GM12873 (cell line): ENCODE results near the gene DDR1.

ENCODE experiments used
- TF ChIP-seq, protein P1 (sequence below): IDR thresholded peaks from 2 replicates; pipeline ENCODE4 v1.5.1; 2012; ENCODE audit warnings: low read depth, mild to moderate bottlenecking, moderate library complexity, low read length, control low read depth; ENCODE audit not compliant: insufficient read depth; ENCODE audit errors: missing control alignments

Gene DDR1

DNA sequence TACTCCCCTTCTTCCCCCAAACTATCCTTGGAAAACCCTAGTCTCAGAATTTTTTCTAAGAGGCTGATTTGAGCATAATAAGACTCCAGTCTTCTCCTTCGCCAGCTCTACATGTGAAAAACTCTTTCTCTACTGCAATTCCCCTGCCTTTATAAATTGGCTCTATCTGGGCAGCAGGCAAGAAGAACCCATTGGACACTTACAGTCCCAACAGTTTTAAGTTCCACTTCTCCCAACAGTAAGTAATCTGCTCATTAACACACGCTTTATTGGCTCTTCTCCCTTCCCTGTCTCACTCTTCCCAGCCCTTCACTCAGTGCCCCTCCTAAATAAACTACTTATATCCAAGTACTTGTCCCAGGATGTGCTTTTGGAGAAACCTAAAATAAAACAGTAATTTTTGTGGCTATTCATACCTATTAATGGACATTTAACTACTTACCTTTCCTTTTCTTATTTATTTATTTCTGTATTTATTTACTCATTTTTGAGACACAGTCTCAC, 11.1 kb upstream of the DDR1 start:
- TF ChIP-seq, protein P1, sequence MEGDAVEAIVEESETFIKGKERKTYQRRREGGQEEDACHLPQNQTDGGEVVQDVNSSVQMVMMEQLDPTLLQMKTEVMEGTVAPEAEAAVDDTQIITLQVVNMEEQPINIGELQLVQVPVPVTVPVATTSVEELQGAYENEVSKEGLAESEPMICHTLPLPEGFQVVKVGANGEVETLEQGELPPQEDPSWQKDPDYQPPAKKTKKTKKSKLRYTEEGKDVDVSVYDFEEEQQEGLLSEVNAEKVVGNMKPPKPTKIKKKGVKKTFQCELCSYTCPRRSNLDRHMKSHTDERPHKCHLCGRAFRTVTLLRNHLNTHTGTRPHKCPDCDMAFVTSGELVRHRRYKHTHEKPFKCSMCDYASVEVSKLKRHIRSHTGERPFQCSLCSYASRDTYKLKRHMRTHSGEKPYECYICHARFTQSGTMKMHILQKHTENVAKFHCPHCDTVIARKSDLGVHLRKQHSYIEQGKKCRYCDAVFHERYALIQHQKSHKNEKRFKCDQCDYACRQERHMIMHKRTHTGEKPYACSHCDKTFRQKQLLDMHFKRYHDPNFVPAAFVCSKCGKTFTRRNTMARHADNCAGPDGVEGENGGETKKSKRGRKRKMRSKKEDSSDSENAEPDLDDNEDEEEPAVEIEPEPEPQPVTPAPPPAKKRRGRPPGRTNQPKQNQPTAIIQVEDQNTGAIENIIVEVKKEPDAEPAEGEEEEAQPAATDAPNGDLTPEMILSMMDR, result no peak

DNA sequence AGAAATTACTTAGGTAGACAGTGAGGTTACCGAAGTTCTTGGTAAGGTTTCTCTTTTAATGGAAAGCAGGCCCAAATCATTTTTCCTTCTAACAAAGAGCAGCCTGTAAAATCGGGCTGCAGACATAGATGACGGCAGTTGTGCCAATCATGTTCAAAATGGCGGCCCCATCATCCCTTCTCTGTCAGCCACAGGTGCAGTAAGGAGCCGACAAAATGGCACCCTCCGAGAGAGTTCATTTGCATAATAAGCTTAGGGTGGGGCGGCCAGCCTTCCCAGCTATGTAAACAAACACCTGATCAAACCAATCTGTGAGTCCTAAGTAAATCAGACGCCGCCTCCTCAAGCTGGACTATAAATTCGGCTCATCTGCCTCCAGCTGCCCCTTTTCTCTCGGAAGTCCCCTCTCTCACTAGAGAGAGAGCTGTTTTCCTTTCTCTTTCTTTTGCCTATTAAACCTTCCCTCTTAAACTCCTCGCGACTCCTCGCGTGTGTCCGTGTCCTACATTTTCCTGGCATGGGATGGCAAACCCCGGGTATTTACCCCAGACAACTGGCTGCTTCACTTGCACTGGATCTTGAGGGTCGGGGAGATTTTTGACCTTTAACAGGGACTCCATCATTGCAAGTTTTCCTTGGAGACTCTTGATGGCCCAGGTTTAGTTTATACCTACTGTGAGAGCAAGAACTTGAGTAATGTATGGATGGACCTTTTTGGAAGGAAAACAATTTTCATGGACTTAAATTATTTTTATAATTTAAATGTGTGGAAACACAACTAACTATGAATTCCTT, 8.9 kb upstream of the DDR1 start:
- TF ChIP-seq, protein P1, result no peak

DNA sequence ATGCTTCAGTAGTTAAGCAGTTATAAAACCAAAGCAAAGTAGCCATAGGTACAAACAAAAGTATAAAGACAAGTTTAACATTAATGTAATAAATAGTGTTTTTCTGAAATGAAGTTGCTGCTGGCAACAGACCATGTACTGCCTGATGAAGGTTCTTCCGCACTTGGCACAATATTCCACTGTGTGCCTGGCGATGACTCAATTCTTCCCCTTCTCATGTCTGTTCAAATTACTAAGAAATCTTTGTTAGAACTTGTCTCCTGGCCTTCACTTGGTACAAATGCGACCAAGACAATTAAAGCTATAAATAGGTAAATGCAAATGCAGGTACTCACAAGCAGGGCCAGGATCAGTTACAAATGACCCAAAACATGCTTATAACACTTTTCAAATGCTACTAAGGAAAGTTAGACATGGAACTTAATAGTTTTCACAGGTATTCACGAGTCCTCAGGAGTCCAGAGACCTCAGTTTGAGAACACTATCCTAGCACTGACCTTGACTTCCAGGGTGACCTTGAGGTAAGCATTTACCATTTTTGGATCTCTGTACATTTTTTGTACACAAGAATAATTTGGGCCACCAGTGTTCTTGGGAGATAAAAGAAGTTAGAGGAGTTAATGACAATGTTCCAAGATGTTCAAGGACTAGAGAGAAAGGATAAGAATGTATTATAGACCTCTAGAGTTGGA, 8.1 kb upstream of the DDR1 start:
- TF ChIP-seq, protein P1, result no peak

DNA sequence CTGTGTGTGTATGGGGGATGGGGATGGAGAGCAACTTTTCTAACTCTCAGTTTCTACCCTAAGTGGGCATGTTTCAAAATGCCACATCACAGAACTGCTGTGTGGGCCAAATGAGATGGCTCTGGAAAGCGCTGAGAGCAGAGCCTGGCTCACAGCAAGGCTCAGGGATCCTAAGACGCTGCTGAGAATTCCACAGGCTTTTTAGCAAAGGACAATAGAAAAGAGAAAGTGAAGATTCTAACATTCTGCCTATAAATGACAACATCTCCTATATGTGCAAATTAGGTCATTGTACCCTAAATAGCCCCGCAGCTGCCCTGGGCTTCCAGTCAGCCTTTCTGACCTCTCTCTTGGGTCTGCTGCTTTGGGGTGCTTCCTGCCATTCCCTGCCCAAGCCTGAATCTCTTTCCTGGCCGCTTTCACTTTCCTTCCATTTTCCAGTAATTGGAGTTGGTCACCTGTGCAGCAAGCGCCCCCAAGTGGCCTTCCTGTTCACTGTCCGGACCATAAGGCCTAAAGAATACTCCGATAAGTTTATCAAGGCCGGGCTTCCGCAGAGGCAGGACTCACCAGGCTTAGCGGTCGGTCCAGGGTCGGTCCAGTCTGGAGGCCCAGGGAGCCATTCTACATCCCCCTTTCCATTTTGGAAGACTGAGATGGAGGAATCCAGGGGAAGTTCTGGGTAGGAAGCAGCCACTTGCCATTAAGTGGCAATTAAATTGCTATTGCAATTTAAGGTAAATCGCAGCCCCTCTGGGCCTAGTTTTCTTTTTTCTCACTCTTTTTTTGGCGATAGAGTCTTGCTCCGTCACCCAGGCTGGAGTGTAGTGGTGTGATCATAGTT, 6.7 kb upstream of the DDR1 start:
- TF ChIP-seq, protein P1, result peak; percentile 82

DNA sequence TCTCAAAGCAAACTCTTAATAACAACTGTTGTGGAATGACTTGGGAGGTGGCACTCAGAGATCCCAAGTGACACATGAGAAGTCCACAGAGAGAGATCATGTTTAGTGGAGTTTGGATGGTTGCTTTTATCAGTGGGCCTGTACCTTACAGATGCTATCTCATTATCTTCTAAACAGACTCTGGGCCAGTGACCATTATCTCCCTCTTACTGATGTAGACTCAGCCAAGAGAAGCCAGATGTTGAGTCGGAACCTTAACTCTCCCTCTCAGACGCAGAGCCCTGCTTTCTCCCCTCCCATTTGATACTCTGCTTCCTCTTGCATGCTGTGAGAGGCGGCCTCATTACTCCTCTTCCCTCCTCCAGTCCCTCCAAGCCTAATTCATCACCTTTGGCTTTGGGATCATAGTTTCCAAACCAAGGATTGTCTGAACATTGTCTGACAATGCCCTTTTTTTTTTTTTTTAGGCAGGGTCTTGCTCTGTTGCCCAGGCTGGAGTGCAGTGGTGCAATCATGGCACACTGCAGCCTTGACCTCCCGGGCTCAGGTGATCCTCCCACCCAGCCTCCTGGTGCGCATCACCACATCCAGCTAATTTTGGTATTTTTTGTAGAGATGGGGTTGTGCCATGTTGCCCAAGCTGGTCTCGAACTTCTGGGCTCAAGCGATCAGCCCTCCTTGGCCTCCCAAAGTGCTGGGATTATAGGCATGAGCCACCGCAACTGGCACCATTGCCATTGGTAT, 4.5 kb upstream of the DDR1 start:
- TF ChIP-seq, protein P1, result no peak

DNA sequence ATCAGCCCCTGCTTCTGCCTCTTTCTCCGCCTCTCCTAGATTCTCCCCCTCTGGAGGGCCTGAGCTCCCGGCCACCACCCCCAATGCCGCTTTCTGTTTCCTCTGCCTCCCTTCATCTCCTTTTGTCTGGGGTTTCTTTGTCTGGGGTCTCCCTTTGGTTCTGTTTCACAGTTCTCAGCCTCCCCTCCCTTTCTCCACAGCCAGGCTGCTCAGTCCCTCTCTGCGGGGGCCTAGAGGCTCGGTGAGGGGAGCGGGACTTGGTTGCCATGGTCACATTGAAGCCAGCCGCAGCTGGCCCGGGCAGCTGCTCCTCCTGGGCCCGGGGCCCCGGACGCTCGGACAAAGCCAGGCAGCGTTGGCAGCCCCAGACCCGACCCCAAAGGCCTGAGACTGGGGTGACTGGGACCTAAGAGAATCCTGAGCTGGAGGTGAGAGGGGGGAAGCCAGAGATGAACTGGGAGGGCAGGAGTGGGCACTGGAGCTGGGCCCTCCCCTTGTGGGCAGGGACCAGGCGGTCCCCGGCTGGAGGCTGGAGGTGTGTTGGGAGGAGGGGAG, 3.5 kb upstream of the DDR1 start:
- TF ChIP-seq, protein P1, result no peak
